AG10803 (cell line): ENCODE measurements around the gene TNRC6C.

Experiments used
- DNase-seq: peaks from one replicate; pipeline ENCODE4 v3.0.0; 2010; ENCODE audit warnings: low read depth
- H3K4me3 ChIP-seq: 2 replicates; pipeline ENCODE4 v1.5.1; 2011; ENCODE audit warnings: mild to moderate bottlenecking, low read length, control low read depth
- CTCF ChIP-seq: conservative IDR thresholded peaks from 2 replicates; pipeline ENCODE4 v1.5.1; 2011; ENCODE audit warnings: mild to moderate bottlenecking, low read length, control low read depth, inconsistent platforms

TNRC6C gene

DNA sequence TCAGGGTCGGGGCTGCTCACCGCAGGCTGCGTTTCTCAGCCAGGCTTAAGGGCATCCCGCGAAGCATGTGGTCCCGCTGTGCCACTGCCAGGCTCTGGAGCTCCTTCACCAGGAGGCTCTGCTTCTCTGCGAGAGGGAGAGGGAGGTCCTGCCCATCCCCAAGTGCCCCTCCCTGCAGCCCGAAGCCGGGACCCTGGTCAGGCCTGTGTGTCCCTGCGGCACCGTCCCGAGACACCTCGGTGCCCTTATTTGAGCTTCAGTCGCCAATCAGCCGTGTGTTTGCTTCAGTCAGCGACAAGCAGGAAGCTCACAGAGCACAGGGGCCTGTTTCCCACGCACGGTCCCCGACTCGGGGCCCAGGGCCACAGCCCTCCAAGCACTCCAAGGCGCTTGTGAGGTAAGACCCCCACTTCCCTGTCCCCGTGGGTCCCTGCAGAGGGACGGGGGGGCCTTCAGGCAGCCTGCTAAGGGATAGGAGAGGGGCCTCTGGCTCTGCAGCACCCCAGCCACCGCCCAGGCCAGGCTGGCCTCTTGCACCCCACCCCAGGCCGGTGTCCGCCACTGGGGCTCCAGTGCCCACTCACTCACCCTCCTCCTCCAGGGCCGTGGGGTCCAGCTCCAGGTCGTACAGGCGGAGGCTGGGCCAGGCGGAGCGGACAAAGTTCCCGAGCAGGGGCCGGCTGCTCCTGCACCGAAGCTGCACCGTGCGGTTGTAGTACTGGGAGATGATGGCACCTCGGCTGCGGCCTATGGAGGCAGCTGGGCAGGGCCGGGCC is 166.8 kb downstream of the TNRC6C start:
- H3K4me3 ChIP-seq = no peak overlapping the region
- DNase-seq = no peak
- no peak for TF ChIP-seq CTCF

GRCh38 chr17:78125976-78126894 is 167.7 kb downstream of the TNRC6C start:
- no peak overlapping the region for H3K4me3 ChIP-seq
- no peak for TF ChIP-seq CTCF
- DNase-seq = no peak

- no peak for TF ChIP-seq CTCF
- DNase-seq = no peak
- no peak overlapping the region for H3K4me3 ChIP-seq
These were observed 168.4 kb downstream of the TNRC6C start for GRCh38 chr17:78126895-78127238.

- no peak for TF ChIP-seq CTCF
- H3K4me3 ChIP-seq = no peak overlapping the region
- no peak for DNase-seq
These were observed 168.9 kb downstream of the TNRC6C start for GRCh38 chr17:78127239-78127887.

DNA sequence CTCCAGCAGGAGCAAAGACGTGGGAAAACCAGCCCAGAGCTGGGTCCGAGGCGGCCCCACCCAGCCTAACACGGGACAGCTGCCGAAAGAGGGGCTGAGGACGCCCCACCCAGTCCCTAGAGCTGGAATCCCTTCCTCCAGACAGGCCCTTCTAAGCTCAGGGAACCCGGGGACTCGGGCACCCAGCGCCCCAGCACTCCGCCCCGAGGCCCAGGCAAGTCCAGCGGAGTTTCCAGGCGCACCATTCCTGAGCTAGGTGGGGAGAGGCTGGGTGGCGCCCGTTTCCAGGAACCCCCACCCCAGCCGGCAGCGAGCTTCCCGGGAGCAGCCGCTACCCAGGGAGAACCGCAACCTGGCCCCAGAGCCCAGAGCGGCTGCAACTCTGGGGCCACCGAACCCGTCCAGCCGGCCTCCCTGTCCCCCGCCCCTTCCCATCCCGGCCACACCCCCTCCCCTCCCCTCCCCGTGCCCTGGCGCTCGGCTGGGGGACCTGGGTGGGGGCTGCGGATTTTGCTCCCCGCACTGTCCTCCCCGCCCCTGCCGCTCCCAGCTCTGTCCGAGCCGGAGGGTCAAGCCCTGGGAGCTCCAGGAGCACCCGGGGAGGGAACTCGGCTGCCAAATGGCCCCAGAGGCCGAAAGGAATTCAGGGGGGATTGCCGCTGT is 169.5 kb downstream of the TNRC6C start:
- TF ChIP-seq CTCF = no peak
- no peak for DNase-seq
- peak overlapping the region; percentile 22 for H3K4me3 ChIP-seq

- TF ChIP-seq CTCF = no peak
- peak within 1 kb of the TSS; percentile 36 for H3K4me3 ChIP-seq
- DNase-seq = no peak
These were observed 170.2 kb downstream of the TNRC6C start, which contains the start of gene TMC6 for GRCh38 chr17:78128551-78129350. TMC6 (minus strand) TSS chr17:78128755; CDS start chr17:78126832, 1,923 bp downstream.
